GM12801 (cell line): Measurements from ENCODE around the gene RELL2.

Source experiments
- CTCF ChIP-seq: IDR thresholded peaks from one replicate; pipeline ENCODE4 v1.5.1; 2011; ENCODE audit warnings: control low read depth; ENCODE audit not compliant: insufficient read length; ENCODE audit errors: extremely low read depth

Gene RELL2

GRCh38 chr5:141637123-141637766 lies 448 bp downstream of the RELL2 start:
- TF ChIP-seq CTCF: no peak

- TF ChIP-seq CTCF: no peak
Measured at GRCh38 chr5:141637767-141638419, 1.1 kb downstream of the RELL2 start.

- TF ChIP-seq CTCF: no peak
Measured at GRCh38 chr5:141638771-141639170, 2.0 kb downstream of the RELL2 start.

- TF ChIP-seq CTCF: no peak
Measured at GRCh38 chr5:141639357-141640050, 2.7 kb downstream of the RELL2 start.

GRCh38 chr5:141640051-141640415 lies 3.2 kb downstream of the RELL2 start:
- TF ChIP-seq CTCF: no peak

- no peak for TF ChIP-seq CTCF
Measured at GRCh38 chr5:141640698-141641097, 3.9 kb downstream of the RELL2 start.

- no peak for TF ChIP-seq CTCF
Measured at GRCh38 chr5:141641634-141642267, 5.0 kb downstream of the RELL2 start.
